Smooth muscle cell (in vitro differentiated cells): ENCODE data around the gene SELPLG. TPM values are rescaled to one million over a fixed set of nuclear protein-coding genes. Genes with fewer than 3 reads are reported as not detected.
A peak's percentile ranks its signal among the peaks of the same experiment; 100 is the strongest.
"Not testable (repeated sequence)": the region's sequence is repeated elsewhere in the genome, so short reads cannot be mapped to it uniquely, and the experiment has no call there.

Experiments used
- DNase-seq: peaks from one replicate; lab custom pipeline; 2025; ENCODE audit not compliant: unreplicated experiment; lab: John Stamatoyannopoulos, UW
- H2AFZ ChIP-seq: fragments of 200-600 bp; sonication (generic); 2 replicates; pipeline ENCODE4 v1.6.0; 2016; ENCODE audit warnings: antibody characterized with exemption, low read depth, mild to moderate bottlenecking
- H3F3A ChIP-seq: fragments of 200-600 bp; sonication (generic); 2 replicates; pipeline ENCODE4 v1.6.0; 2017; ENCODE audit warnings: antibody characterized with exemption, low read depth
- H3K27ac ChIP-seq: fragments of 200-600 bp; sonication (generic); 2 replicates; pipeline ENCODE4 v1.5.1; 2016; ENCODE audit warnings: low read depth, mild to moderate bottlenecking
- H3K27me3 ChIP-seq: fragments of 200-600 bp; sonication (generic); 2 replicates; pipeline ENCODE4 v1.6.1; 2016; ENCODE audit warnings: low read depth, mild to moderate bottlenecking
- H3K36me3 ChIP-seq: fragments of 200-600 bp; sonication (generic); 2 replicates; pipeline ENCODE4 v1.5.1; 2016; ENCODE audit warnings: low read depth
- H3K4me1 ChIP-seq: fragments of 200-600 bp; sonication (generic); 2 replicates; pipeline ENCODE4 v1.5.1; 2016; ENCODE audit warnings: low read depth
- H3K4me2 ChIP-seq: fragments of 200-600 bp; sonication (generic); 2 replicates; pipeline ENCODE4 v1.6.0; 2016; ENCODE audit warnings: mild to moderate bottlenecking
- H3K4me3 ChIP-seq: fragments of 200-600 bp; sonication (generic); 2 replicates; pipeline ENCODE4 v1.5.1; 2016; ENCODE audit warnings: mild to moderate bottlenecking
- H3K79me2 ChIP-seq: fragments of 200-600 bp; sonication (generic); 2 replicates; pipeline ENCODE4 v1.6.0; 2016; ENCODE audit warnings: low read depth, mild to moderate bottlenecking
- H3K9ac ChIP-seq: fragments of 200-600 bp; sonication (generic); 2 replicates; pipeline ENCODE4 v1.6.0; 2016; ENCODE audit warnings: low read depth
- H3K9me3 ChIP-seq: fragments of 200-600 bp; sonication (generic); replicated peaks from 2 replicates; pipeline ENCODE4 v1.5.1; 2016; ENCODE audit warnings: low read depth
- H4K20me1 ChIP-seq: fragments of 200-600 bp; sonication (generic); 2 replicates; pipeline ENCODE4 v1.6.0; 2016; ENCODE audit warnings: low read depth
- WGBS: methylation state at CpG from one replicate; pipeline ENCODE4 v1.1.7; 2016; ENCODE audit warnings: low lambda C conversion rate; 5-methylcytosine and 5-hydroxymethylcytosine counted together
- polyA plus RNA-seq: library from polyadenylated mRNA; unstranded; fragments of >200 nt; fragmentation: Nextera tagmentation; extraction: Ambion mirVana; gene quantifications from 2 replicates; pipeline ENCODE4 v1.2.1, GENCODE V29; 2016
- total RNA-seq: library from RNA; depleted of rRNA; stranded (reverse); fragments of >200 nt; gene quantifications from 2 replicates; pipeline ENCODE4 v1.2.3, GENCODE V29; 2014
- TF ChIP-seq, protein P1 (sequence below): fragments of 200-600 bp; sonication (generic); IDR thresholded peaks from 2 replicates; pipeline ENCODE4 v1.5.1; 2017; ENCODE audit warnings: borderline replicate concordance, mild to moderate bottlenecking, antibody characterized with exemption; ENCODE audit not compliant: insufficient read depth, poor library complexity, severe bottlenecking

SELPLG gene
- total and polyA plus RNA-seq, 2 experiments from 2014 or later, result 0.09 to 2.0 TPM

DNA sequence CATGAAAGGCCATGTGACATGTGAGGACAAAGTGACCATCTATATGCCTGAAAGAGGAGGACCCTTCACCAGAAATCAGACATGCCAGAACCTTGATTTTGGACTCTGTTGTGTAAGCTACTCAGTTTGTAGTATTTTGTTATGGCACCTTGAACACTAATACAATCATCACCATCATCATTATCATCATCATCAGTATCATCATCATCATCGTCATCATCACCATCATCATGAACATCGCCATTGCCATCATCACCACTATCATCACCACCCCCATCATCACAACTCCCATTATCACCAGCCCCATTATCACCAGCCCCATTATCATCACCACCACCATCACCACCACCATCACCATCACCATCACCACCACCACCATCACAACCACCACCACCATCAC is 55.4 kb downstream of the SELPLG start:
- no peaks in the 10 kb centered on the region for H3K9me3 ChIP-seq
- H3F3A ChIP-seq, result peaks cover 2% of the 10 kb centered on the region
- TF ChIP-seq, protein P1, sequence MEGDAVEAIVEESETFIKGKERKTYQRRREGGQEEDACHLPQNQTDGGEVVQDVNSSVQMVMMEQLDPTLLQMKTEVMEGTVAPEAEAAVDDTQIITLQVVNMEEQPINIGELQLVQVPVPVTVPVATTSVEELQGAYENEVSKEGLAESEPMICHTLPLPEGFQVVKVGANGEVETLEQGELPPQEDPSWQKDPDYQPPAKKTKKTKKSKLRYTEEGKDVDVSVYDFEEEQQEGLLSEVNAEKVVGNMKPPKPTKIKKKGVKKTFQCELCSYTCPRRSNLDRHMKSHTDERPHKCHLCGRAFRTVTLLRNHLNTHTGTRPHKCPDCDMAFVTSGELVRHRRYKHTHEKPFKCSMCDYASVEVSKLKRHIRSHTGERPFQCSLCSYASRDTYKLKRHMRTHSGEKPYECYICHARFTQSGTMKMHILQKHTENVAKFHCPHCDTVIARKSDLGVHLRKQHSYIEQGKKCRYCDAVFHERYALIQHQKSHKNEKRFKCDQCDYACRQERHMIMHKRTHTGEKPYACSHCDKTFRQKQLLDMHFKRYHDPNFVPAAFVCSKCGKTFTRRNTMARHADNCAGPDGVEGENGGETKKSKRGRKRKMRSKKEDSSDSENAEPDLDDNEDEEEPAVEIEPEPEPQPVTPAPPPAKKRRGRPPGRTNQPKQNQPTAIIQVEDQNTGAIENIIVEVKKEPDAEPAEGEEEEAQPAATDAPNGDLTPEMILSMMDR, result no peak
- no peak overlapping the region for H3K4me3 ChIP-seq
- no peak overlapping the region for H3K4me2 ChIP-seq
- H3K27me3 ChIP-seq, result no peaks in the 10 kb centered on the region
- no peak for DNase-seq
- no peaks in the 10 kb centered on the region for H4K20me1 ChIP-seq
- H3K79me2 ChIP-seq, result no peaks in the 10 kb centered on the region
- H3K4me1 ChIP-seq, result peaks cover 1% of the 10 kb centered on the region
- no peak overlapping the region for H2AFZ ChIP-seq
- no peaks in the 10 kb centered on the region for H3K36me3 ChIP-seq
- 100% methylated on average over 2 of the region's 2 CpGs for WGBS
- H3K27ac ChIP-seq, result no peak overlapping the region
- H3K9ac ChIP-seq, result no peak overlapping the region

DNA sequence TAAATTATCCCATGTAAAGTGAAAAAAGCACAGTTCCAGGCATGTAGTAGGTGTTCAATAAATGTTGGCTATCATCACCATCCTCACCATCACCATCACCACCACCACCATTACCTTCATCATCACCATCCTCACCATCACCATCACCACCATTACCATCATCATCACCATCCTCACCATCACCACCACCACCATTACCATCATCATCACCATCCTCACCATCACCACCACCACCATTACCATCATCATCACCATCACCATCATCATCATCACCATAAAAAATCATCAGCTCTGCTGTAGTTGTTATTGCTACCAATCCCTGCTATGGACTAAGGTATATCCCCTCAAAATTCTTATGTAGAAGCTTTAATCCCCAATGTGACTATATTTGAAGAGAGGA is 56.2 kb downstream of the SELPLG start:
- H3K9me3 ChIP-seq, result no peaks in the 10 kb centered on the region
- no peak for DNase-seq

DNA sequence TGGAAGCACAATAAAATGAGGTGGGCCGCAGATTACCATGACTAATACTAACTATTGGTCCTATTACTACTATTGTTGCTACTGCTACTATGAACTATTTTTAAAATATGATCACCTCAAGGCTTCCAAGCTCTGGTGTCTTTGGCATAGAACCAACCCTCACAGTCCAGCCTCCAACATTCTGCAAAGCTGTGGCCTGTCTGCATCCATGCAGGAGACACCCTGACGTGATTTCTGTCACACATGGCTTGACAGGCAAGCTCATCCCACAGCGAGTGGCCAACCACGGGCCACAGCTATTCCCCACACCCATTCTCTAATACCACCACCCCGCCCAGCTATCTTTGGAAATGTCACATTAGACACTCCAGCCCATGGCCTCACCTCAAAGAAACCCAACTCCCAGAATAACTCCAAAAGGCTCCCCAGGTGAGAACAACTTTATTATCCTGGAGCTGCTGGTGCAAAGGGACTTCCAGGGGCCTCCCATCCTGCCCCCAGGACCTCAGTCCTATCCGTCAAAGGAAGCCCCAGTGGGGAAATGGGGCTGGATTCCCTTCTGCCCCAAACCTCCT is 56.9 kb downstream of the SELPLG start:
- WGBS, result 40% methylated on average over 6 of the region's 6 CpGs
- Histone ChIP-seq H3K9me3 (no peaks in the 10 kb centered on the region), H4K20me1 (no peaks in the 10 kb centered on the region), H3K4me2 (no peak overlapping the region), H2AFZ (no peak overlapping the region), H3K4me1 (no peaks in the 10 kb centered on the region), H3K79me2 (no peaks in the 10 kb centered on the region), H3K27me3 (no peaks in the 10 kb centered on the region), H3K36me3 (no peaks in the 10 kb centered on the region), H3F3A (no peaks in the 10 kb centered on the region), H3K9ac (no peak overlapping the region), H3K27ac (peak overlapping the region; percentile 35), H3K4me3 (no peak overlapping the region)
- TF ChIP-seq, protein P1, result no peak
- no peak for DNase-seq

More for the DNA sequence above, 56.2 kb downstream of the SELPLG start:
- TF ChIP-seq, protein P1, result no peak
- Histone ChIP-seq H3K4me1 (no peaks in the 10 kb centered on the region), H3K9ac (no peak overlapping the region), H4K20me1 (no peaks in the 10 kb centered on the region), H3K4me2 (no peak overlapping the region), H3K36me3 (no peaks in the 10 kb centered on the region), H2AFZ (no peak overlapping the region), H3K79me2 (no peaks in the 10 kb centered on the region), H3K27ac (no peak overlapping the region), H3K4me3 (no peak overlapping the region), H3F3A (no peaks in the 10 kb centered on the region), H3K27me3 (no peaks in the 10 kb centered on the region)

DNA sequence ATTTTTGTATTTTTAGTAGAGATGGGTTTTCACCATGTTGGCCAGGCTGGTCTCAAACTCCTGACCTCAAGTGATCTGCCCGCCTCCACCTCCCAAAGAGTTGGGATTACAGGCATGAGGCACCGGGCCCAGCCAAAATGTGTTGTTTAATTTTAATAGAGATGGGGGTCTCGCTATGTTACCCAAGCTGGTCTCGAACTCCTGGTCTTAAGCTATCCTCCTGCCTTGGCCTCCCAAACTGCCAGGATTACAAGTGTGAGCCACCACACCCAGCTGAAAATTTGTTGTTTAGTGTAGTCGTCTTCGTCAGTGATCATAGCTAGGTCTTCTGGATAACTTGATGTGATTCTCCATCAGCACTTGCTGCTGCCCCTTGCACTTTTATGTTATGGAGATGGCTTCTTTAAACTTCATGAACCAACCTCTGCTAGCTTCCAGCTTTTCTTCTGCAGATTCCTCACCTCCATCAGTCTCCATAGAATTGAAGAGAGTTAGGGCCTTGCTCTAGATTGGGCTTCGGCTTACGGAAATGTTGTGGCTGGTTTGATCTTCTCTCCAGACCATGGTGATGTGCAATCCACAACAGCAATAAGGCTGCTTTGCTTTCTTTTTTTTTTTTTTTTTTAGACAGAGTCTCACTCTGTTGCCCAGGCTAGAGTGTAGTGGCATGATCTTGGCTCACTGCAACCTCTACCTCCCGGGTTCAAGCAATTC is 58.3 kb downstream of the SELPLG start:
- DNase-seq, result no peak
- no peak overlapping the region for H3K9ac ChIP-seq
- no peaks in the 10 kb centered on the region for H3K36me3 ChIP-seq
- no peak overlapping the region for H3K4me3 ChIP-seq
- no peak overlapping the region for H3K27ac ChIP-seq
- peaks cover 3% of the 10 kb centered on the region for H3F3A ChIP-seq
- no peaks in the 10 kb centered on the region for H3K27me3 ChIP-seq
- no peaks in the 10 kb centered on the region for H3K4me1 ChIP-seq
- H3K4me2 ChIP-seq, result no peak overlapping the region
- 90% methylated on average over 9 of the region's 9 CpGs for WGBS
- H3K79me2 ChIP-seq, result no peaks in the 10 kb centered on the region
- no peaks in the 10 kb centered on the region for H3K9me3 ChIP-seq
- no peak overlapping the region for H2AFZ ChIP-seq
- TF ChIP-seq, protein P1, result no peak
- no peaks in the 10 kb centered on the region for H4K20me1 ChIP-seq

DNA sequence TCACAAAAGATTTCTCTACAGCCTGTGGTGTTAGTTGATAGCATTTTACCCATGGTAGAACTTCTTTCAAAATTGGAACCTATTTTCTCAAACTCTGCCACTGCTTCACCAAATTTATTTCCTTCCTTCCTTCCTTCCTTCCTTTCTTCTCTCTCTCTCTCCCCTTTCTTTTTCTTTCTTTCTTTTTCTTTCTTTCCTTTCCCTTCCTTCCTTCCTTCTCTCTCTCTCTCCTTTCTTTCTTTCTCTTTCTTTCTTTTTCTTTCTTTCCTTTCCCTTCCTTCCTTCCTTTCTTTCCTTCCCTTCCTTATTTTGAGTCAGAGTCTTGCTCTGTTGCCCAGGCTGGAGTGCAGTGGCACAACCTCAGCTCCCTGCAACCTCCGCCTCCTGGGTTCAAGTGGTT is 59.4 kb downstream of the SELPLG start:
- H2AFZ ChIP-seq, H3K79me2 ChIP-seq, H3K36me3 ChIP-seq, H3K4me1 ChIP-seq, H3K4me2 ChIP-seq, H3K9me3 ChIP-seq, H3K4me3 ChIP-seq, H3F3A ChIP-seq, H4K20me1 ChIP-seq, DNase-seq, H3K9ac ChIP-seq, H3K27me3 ChIP-seq, H3K27ac ChIP-seq: not testable (repeated sequence)
- 100% methylated on average over 1 of the region's 1 CpG for WGBS
